GM21528 (cell line): ENCODE data around the gene SMIM36.
"Not testable (repeated sequence)": the region's sequence is repeated elsewhere in the genome, so short reads cannot be mapped to it uniquely, and the experiment has no call there.

Experiments used
- ATAC-seq: cut with Tn5 transposase; IDR thresholded peaks from one replicate; pipeline ENCODE4 v1.9.1; 2021; ENCODE audit warnings: mild to moderate bottlenecking, moderate library complexity; ENCODE audit not compliant: unreplicated experiment, low FRiP score

SMIM36 gene

DNA sequence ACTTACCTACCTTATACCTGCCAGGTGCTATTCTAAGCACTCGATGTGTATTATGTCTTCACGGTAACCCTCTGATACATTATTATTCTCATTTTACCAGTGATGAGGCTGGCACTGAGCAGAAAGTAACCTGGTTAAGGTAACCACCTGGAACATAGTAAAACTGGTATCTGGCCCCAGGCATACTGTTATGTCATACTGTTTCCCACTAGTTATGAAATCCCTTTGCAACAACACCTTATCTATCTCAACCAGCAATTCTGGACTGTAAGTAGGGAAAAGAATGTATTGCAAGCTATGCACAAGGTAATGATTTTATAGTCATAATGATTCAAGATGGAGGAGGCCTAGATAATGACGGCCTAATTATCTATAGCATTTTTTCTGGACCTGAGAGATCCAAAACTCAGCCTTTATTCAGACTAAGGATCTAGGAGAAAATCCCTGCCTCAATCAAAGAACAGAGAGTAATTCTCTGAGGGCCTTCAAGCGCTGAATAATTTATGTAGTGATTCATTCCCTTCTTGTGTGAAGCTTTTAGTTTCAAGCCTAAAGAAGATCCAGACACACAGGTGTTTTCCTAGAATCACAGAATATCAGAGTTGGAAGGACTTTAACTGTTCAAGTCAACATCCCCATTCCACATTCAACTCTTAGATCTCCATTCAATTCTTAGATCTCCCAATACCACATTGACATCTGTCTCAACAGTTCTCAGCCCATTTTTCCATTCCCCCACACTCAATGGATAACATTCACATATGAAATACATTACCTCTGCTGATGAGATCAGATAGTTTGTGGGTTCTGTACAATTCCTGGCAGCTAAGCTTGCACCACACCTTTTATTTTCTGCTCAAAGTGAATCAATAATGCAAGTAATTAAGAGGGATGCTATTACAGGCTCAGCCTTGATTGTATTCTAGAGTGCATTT is 74.8 kb downstream of the SMIM36 start:
- ATAC-seq, result peak; percentile 28

DNA sequence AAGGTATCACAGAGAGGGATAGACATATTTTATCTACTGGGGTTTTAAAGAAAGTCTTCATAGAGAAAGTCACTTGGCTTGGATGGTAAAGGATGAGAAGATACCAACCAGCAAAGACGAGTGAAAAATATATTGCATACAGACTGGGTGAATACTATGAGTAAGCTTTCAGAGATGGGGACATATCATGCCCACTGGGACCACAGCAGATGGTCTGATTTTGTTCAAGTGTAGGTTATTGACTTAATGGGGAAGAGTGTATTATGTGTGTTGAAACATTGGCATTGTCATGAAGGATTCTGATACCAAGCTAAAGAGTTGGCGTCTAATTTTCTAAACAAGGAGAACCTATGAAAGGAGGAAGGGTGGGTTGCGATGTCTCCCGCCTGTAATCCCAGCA is 75.8 kb downstream of the SMIM36 start:
- no peak for ATAC-seq

DNA sequence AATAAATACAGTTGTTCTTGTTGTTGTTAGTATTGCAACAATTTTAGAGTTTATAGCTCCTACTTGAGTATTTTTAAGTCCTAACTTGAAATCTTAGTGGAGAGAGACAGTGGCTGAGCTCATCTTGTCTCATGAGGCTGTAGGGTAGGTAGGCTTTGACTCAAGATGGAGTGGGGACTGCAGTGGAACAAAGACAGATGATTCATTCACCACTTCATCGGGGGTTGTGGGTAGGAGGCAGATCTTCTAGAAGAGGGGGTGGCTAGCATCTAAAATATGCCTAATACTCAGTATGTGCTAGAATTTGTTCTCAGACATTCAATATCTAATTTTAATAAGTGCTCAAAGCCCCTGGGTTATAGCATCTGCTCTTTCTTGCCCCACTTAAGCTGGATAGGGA is 76.5 kb downstream of the SMIM36 start:
- ATAC-seq, result no peak

DNA sequence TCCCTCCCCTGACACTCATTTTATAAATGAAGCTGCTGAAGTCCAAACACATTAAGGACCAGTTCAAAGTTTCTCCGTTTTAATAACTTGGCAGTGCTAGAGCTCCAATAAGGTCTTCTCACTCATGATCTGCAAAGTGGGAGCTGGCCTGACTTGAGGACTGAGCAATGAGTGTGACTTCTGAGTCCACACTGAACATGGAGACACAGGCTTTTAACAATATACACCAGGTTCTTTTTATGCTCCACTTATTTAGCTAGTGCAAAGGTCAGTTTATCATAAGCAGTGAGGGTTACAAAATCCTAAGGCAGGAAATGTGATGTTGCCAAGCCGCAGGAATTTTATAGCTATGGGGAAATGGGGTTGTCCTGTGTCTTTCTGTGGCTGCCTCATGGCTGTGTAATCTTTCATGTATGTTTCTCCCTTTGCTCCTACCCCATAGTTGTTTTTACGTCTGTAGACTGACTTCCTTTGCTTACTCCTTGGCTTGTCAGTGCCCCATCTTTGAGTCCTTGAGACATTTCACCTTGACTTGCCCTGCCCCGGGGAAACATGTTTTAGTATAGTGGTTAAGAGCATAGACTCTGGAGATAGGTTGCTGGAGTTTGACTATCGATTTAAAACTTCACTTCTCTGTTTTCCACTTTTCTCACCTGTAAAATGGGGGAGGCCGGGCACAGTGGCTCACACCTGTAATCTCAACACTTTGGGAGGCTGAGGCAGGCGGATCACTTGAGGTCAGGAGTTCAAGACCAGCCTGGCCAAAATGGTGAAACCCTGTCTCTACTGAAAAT is 77.4 kb downstream of the SMIM36 start:
- ATAC-seq, result no peak

DNA sequence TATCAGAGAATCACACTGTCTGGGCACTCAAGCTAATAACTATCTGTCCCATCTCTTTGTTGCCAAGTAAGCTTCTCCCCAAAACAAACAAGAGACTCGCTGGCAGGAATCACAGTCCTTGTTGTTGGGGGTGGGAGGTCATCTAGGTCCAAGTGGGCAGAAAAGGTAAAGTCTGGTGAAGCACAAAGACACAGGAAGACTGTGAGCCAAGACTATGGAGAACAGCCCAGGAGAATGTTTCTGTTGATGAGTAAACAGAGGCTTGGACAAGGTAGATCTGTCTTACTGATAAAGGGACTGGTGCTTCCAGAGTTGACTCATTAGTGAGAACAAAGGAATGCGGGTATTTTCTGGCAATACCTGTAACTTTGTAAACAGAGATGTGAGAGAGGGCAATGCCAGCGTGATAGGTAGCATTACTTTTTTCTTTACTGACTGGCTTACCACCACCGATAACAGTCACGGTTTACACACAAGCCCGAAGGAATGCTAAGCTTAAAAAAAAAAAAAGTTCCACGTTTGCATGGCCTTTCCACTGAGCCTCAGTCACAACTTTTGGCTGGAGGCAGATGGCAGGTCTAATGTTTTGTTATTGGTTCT is 78.1 kb downstream of the SMIM36 start:
- no peak for ATAC-seq

DNA sequence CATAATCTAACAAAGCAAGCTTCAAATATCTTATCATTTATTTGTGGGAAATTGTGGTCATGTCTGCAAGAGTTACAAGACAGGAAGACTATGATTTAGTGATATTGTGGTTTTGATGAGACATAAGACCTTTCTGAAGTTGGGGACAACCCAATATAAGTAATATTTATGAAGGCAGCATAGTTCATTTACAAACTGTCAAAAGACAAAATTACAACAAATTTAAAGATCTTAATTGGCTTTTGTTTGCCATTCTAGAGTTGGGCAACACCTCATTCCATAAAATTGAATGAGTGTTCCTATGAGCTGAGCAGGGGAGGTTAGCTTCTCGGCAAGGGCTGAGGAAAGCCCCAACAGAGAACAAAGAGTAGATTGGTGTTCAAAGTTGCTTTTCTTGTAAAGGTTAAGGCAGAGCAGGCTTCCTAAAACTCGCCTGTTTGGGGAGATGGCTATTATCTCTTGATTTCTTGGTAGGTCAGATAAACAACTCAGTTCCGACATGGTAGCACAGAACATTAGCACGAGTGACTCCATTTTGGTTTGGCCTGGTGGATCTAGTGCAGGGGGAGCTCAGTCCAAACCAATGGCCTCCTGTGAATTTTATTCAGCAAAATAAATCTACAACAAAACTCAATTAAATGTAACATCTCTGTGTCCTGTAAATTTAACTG is 78.8 kb downstream of the SMIM36 start:
- ATAC-seq, result no peak

DNA sequence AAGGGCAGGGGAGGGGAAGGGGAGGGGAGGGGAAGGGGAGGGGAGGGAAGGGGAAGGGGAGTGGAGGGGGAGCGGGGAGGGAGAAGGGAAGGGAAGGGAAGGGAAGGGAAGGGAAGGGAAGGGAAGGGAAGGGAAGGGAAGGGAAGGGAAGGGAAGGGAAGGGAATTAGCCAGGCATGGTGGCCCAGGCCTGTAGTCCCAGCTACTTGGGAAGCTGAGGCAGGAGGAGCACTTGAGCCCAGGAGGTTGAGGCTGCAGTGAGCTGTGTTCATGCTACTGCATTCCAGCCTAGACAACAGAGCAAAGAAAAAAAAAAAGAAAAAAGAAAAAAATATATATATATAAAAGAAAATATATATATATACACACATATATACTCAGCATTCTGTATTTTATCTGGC is 79.3 kb downstream of the SMIM36 start:
- not testable (repeated sequence) for ATAC-seq

DNA sequence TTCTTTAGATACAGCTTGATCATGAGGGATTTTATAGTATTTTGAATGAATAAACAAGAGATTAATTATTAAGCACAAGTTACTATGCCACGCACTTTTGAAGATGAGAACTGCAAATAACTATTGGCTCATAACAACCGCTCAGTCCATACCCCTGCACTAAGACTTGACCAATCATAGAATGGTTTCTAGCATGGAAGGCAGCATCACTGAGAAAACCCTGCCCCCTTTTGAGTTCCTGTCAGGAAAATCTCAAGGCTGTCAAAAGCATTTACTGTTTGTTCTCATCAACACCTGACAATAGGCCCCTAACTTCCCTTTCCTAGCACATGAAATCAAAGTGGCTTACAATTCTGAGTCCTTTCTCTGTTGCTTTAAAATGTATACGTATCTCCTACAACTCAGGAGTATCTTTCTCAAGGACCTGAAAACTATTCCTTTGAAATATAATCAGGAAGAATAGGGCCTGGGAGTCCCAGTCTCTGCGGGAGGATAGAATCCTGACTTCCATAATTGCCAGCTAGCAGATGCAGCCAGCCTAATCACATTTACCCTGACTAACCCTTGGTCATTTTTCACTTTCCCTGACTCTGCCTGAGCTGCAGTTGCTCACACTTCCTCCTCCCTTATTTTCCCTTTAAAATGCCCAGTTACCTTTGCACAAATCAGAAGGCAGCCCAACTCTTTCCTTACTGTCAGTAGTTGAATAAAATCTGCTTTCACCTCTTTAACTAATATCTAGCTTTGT is 80.5 kb downstream of the SMIM36 start:
- no peak for ATAC-seq

DNA sequence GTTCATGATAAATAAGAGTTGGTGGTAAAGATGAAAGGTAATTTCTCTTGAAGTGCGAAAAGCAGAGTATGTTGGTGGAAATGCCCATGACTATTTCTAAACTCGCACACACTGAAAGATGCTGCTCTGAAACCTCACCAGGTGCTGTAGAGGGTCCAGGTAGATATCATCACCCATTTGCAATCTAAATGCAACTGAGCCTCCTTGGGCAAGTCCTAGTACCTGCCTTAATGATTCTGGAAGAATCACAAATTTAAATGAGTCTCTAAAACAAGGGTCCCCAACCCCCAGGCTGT is 83.7 kb downstream of the SMIM36 start:
- ATAC-seq, result peak; percentile 24

DNA sequence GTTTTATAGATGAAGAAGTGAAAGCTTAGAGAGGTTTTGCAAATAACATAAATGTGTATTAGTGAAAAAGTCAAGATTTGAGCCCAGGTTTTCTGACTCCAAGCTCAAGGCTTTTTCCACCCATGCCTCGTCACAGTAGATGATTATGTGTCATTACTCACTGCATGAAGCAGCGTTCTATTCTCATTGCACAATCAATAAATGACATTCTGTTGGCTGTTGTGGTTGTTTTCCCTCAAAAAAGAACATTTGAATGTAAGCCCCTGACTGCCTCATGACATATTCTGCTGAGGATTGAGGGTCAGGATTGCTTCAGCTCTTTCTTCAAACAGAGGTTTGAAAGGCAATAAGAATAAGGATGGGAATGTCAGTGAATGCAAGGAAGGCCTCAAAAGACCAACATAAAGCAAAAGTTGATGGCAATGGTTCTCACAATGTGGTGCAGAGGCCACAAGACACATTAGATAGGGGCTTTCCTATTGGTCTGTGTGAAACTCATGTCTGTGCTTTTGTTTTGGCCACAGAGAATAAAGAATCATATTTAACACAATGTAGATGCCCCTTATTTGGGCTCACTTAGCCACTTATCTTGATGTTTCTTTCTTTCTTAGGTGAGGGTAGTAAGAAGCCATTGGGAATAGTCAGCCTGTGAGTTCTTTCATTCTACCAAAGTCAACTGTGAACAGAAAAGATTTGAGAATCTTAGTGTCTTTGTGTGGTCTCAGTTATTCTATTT is 84.2 kb downstream of the SMIM36 start:
- ATAC-seq, result peak; percentile 59

DNA sequence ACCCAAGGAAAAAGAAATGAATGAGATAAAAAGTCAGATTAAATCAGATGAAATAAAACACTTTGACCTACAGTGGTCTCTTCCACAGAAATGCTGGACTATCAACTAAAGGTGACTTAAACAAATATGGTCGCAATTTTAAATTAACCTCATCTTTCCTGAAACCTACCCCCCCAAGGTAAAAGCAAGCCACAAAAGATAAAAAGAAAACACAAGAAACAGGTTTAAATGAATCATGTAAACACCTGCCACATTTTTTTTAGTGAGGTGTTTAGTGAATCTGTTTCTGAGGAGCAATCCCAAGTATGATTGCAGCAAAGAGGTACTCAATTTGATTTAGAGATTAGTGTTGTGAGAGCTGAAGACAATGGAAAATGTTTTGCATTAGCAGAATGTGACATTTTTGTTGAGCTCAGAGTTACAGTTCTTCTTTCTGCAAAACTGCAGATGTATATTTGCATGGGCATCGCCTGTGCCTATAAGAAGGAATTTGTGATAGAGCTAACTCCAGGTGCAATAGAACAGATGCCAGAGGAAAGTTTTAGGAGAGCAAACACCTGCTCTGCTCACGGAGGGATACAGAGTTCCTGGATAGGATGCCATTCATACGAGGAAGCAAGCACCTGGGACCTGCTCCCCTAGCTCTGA is 86.2 kb downstream of the SMIM36 start:
- ATAC-seq, result no peak

DNA sequence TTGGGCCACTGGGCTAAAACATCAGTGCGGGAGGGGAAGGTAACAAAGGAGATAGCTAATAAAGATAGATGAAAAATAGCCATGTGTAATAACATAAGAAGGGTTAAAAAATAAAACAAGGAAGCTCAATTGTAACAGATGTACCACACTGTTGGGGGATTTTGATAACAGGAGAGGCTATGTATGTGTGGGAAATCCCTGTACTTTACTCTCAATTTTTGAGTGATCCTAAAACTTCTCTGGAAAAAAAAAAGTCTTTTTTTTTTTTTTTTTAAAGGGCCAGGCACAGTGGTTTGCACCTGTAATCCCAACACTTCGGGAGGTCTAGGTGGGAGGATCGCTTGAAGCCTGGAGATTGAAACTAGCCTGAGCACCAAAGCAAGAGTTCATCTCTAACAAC is 87.7 kb downstream of the SMIM36 start:
- no peak for ATAC-seq

DNA sequence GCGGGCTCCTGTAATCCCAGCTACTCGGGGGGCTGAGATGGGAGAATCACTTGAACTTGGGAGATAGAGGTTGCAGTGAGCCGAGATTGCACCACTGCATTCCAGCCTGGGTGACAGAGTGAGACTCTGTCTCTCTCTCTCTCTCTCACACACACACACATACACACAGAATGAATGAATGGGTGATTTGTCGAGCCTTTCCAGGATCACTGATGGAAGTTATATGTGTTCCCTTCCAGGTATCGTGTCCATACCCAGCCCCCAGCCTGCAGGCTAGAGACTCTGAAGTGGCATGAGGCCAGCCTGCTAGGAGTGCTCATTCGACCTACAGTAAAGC is 88.5 kb downstream of the SMIM36 start:
- ATAC-seq, result not testable (repeated sequence)

DNA sequence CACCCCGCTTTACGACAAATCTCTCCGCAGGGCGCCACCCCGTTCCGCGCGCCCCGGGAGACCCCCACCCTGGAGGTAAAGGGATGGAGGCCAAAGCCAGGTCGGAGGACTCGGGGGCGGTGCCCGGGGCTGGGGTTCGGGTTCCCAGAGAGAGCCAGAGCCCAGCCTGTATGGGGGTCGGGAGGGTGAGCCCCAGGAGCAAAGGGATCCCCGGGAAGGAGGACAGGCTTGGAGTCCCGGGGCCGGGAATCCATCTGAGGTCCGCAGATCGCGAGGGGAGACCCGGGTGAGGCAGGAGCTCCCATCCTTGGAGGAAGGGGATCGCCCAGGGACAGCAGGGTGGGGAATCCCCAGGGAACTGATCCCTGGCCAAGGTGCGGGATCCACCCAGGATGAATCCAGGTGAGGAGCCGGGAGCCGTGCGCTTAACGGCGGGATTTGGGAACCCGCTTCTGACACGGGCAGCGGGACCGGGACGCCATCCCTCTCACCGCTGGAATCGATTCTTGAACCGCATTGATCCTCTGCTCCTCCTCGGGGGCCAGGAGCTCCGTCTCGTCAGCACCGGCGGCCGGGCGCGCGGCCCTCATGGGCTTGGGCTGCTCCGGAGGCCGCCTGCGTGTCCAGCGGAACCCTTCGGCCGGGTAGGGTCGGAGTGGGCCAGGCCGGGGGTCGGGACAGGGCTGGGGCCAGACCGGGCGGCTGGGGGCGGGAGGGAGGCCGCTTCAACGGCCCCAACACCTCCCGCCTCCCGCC is 89.9 kb downstream of the SMIM36 start, which contains the start of gene MMD:
MMD (minus strand) TSS at position 657 of the 756 bp plus-strand sequence; CDS start at position 517, 140 bp downstream.
- ATAC-seq, result peak; percentile 23

DNA sequence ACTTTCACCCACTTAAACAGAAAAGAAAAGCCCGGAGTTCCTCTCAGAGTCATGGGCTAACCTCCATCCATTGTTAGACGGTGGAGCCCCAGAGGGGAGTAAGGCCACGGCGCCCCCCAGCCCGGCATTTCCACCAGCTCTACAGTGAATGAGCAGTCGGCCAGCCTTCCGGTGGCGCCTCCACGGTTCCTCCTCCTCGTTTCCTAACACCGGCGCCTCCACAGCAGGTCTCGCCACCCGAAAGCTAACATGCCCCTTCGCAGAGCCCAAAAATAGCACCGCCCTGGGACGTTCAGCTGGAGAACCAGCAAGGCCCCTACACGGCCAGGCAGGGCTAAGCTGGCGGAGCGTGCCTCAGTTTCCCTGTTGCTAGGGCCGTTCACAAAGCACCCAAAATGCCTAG is 90.5 kb downstream of the SMIM36 start:
- ATAC-seq, result no peak

DNA sequence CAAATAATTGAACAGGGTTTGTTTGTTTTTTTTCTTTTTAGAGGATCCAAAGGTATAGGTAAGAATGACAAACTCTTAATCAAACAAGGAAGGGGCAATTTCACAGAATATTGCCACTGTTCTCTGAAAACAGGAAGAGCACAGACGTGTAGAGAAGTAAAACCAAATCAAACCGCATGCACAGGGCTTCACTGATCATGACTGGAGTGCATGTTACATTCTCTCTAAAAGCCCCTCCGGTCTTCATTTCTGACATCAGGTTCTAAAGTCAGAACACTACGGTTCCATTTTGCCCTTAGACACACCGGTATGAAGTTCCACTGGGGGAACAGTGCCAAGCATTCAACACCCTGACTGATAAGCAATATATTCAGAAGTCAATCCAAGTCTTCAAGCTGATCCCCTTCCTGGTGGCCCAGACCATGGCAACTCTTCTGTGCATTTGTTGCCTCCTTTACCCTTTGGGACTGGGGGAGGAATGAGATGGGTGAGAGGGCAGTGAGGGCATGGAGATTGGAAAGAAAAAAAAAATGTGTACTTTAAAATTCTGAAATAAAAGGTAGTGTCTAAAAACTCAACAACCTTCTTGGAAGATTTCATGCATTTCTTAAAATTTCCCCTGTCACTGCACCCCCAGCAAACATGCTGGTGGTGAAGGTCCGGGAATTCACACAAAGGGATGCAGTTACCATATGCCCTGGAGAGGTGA is 91.0 kb downstream of the SMIM36 start:
- peak; percentile 33 for ATAC-seq

DNA sequence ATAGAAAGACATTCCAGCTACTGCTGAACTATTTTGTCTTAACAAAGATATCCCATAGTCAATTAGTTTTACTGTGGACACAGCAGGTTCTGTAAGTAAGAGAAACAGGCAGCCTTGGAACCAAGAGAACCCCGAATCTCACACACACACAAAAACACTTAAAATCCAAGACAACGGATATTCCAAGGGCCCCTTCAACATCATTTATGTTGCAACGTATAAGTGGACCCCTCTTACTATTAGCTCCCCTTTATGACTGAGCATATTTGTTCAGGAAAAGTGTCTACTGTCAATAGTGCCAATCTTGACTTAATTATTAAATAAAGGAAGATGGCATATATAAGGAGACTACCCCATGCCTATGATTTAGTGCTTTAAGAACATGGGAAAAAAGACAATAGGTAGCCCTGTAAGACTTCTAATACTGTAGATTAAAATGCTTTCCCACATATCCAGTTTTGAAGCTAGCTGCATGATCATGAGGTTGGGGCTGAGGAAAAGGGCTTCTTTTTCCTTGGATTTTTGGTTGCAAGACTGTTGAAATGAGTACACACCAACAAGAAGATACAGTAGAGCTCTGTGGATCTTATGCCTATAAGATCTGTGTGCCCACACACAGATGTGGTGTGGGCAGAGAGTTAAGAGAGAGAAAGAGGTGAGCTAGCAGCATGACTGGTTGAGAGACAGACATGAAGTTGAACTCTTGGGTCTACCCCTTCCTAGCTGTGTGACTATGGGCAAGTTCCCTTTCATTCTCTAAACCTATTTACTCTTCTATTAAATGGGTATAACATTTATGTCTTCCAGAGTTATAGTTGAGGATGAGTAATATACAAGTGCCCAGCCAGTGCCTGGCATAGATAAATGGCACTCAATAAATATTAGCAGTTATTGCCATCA is 92.6 kb downstream of the SMIM36 start:
- no peak for ATAC-seq
